ENCODE results near the gene CUX1. TPM values are rescaled to one million over a fixed set of nuclear protein-coding genes. Genes with fewer than 3 reads are reported as not detected.

The CUX1 gene
- total and polyA plus RNA-seq, 10 of the 15 experiments (the other 5 are each of a cell fraction or from before 2014, with no cell fraction given), result 6.1 to 48.6 (median 25.9) TPM

- CTCF ChIA-PET, result no interaction called here
- Histone ChIP-seq H3K79me2 (ENCODE audit: control insufficient read depth, insufficient read depth, low read length) (no peaks in the 10 kb centered on the region; the same call in none of the 2 replicates), H3K4me2 (ENCODE audit: control insufficient read depth, insufficient read depth) (no peak overlapping the region), H3K4me1 (ENCODE audit: control insufficient read depth, insufficient read depth, low read length) (no peaks in the 10 kb centered on the region), H4K20me1 (ENCODE audit: control insufficient read depth, insufficient read depth) (no peaks in the 10 kb centered on the region), H2AFZ (ENCODE audit: control insufficient read depth, low read depth, low read length) (no peak overlapping the region), H3K9me3 (replicated peaks; ENCODE audit: control insufficient read depth, insufficient read depth, low read length) (no peaks in the 10 kb centered on the region), H3K27ac (ENCODE audit: control insufficient read depth, insufficient read depth) (no peak overlapping the region), H3K27me3 (replicated peaks in 1 of 2; ENCODE audit: control insufficient read depth in 2 of 2, insufficient read depth in 2 of 2, low read length in 1 of 2) (no peaks in the 10 kb centered on the region), H3K9ac (ENCODE audit: control insufficient read depth, insufficient read depth, low read length) (no peak overlapping the region), H3K36me3 (ENCODE audit: control insufficient read depth in 2 of 2, insufficient read depth in 2 of 2, low read length in 1 of 2) (peaks cover 0 to 10% of the 10 kb centered on the region in 2 experiments; a peak in 3 of 4 replicates), H3K4me3 (no peak overlapping the region)
- no peak for DNase-seq (ENCODE audit: low read depth, low spot score)
- ATAC-seq, result no peak
- in situ Hi-C loops (cut with MboI), result no loop called here
- no TSS peak for BruUV-seq (replicated peaks)
- SMC1A ChIA-PET (ENCODE audit: uncharacterized antibody, unreplicated experiment), result no interaction called here
- intact Hi-C loops (cut with micrococcal nuclease; ENCODE audit: unreplicated experiment), result no loop called here
- 86% methylated on average over 19 of the region's 21 CpGs for WGBS (ENCODE audit: insufficient coverage, insufficient replicate concordance, low lambda C conversion rate, missing lambda C conversion rate)
- no peak for FAIRE-seq
- RAD21 ChIA-PET (ENCODE audit: unreplicated experiment), result no interaction called here
- POLR2A ChIA-PET, result no interaction called here
- TF ChIP-seq SREBF1 (IDR thresholded peaks at IDR 0.05; ENCODE audit: low read length) (no peak), CTCF (IDR thresholded peaks at IDR 0.05 in 2 of 3, conservative IDR thresholded peaks at IDR 0.05 in 1 of 3; ENCODE audit: control insufficient read depth in 2 of 3, extremely low read depth in 1 of 3, insufficient read depth in 1 of 3, low read depth in 3 of 3, low read length in 3 of 3) (no peak), FOXM1 (IDR thresholded peaks at IDR 0.05; ENCODE audit: low read depth, low read length) (no peak), ELK1 (IDR thresholded peaks at IDR 0.05; ENCODE audit: low read depth, low read length) (no peak), RFX5 (IDR thresholded peaks at IDR 0.05; ENCODE audit: low read depth, low read length) (no peak), ZSCAN29 (IDR thresholded peaks at IDR 0.05) (no peak), IRF4 (IDR thresholded peaks at IDR 0.05; ENCODE audit: low read depth, low read length) (no peak), MYB (IDR thresholded peaks at IDR 0.05; ENCODE audit: borderline replicate concordance, low read depth, low read length) (no peak)
- TF ChIP-seq, protein P1, sequence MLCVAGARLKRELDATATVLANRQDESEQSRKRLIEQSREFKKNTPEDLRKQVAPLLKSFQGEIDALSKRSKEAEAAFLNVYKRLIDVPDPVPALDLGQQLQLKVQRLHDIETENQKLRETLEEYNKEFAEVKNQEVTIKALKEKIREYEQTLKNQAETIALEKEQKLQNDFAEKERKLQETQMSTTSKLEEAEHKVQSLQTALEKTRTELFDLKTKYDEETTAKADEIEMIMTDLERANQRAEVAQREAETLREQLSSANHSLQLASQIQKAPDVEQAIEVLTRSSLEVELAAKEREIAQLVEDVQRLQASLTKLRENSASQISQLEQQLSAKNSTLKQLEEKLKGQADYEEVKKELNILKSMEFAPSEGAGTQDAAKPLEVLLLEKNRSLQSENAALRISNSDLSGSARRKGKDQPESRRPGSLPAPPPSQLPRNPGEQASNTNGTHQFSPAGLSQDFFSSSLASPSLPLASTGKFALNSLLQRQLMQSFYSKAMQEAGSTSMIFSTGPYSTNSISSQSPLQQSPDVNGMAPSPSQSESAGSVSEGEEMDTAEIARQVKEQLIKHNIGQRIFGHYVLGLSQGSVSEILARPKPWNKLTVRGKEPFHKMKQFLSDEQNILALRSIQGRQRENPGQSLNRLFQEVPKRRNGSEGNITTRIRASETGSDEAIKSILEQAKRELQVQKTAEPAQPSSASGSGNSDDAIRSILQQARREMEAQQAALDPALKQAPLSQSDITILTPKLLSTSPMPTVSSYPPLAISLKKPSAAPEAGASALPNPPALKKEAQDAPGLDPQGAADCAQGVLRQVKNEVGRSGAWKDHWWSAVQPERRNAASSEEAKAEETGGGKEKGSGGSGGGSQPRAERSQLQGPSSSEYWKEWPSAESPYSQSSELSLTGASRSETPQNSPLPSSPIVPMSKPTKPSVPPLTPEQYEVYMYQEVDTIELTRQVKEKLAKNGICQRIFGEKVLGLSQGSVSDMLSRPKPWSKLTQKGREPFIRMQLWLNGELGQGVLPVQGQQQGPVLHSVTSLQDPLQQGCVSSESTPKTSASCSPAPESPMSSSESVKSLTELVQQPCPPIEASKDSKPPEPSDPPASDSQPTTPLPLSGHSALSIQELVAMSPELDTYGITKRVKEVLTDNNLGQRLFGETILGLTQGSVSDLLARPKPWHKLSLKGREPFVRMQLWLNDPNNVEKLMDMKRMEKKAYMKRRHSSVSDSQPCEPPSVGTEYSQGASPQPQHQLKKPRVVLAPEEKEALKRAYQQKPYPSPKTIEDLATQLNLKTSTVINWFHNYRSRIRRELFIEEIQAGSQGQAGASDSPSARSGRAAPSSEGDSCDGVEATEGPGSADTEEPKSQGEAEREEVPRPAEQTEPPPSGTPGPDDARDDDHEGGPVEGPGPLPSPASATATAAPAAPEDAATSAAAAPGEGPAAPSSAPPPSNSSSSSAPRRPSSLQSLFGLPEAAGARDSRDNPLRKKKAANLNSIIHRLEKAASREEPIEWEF (IDR thresholded peaks at IDR 0.05; ENCODE audit: insufficient replicate concordance, low read depth, low read length), result no peak
- TF ChIP-seq, protein P2, sequence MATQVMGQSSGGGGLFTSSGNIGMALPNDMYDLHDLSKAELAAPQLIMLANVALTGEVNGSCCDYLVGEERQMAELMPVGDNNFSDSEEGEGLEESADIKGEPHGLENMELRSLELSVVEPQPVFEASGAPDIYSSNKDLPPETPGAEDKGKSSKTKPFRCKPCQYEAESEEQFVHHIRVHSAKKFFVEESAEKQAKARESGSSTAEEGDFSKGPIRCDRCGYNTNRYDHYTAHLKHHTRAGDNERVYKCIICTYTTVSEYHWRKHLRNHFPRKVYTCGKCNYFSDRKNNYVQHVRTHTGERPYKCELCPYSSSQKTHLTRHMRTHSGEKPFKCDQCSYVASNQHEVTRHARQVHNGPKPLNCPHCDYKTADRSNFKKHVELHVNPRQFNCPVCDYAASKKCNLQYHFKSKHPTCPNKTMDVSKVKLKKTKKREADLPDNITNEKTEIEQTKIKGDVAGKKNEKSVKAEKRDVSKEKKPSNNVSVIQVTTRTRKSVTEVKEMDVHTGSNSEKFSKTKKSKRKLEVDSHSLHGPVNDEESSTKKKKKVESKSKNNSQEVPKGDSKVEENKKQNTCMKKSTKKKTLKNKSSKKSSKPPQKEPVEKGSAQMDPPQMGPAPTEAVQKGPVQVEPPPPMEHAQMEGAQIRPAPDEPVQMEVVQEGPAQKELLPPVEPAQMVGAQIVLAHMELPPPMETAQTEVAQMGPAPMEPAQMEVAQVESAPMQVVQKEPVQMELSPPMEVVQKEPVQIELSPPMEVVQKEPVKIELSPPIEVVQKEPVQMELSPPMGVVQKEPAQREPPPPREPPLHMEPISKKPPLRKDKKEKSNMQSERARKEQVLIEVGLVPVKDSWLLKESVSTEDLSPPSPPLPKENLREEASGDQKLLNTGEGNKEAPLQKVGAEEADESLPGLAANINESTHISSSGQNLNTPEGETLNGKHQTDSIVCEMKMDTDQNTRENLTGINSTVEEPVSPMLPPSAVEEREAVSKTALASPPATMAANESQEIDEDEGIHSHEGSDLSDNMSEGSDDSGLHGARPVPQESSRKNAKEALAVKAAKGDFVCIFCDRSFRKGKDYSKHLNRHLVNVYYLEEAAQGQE (IDR thresholded peaks at IDR 0.05; ENCODE audit: low read depth, low read length), result no peak
Measured at GRCh38 chr7:101911800-101912715, 94.6 kb downstream of the CUX1 start.
